ENCODE measurements around the gene PARG. TPM values are rescaled to one million over a fixed set of nuclear protein-coding genes. Genes with fewer than 3 reads are reported as not detected.
"Not testable (repeated sequence)": the region's sequence is repeated elsewhere in the genome, so short reads cannot be mapped to it uniquely, and the experiment has no call there.

Gene PARG
- total and polyA plus RNA-seq, 4 donors, result 4.5 to 16.9 (median 9.0) TPM

DNA sequence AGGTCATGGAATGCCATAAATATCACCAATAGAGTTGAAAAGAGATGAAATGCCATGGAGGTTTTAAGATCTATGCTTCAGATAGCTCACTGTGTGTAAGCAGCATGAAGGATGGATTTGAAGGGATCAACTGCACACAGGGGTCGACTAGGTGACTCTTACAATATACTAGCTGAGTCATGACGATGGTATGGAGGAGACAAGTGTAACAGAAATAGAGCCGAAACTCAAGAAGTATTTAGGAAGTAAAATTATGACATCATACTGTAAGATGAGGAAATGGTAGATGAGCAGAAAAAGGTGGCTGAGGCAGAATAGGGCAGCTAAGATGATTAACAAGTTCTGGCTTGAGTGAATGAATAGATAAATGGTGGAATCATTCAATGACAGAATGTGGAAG, 38.0 kb downstream of the PARG start:
- not testable (repeated sequence) for H3K4me3 ChIP-seq (ENCODE audit: low read depth in 1 of 3, low read length in 3 of 3); H3K4me1 ChIP-seq (ENCODE audit: control insufficient read depth in 4 of 4, insufficient read depth in 4 of 4, low read length in 3 of 4); H3K9me3 ChIP-seq (ENCODE audit: control insufficient read depth in 4 of 4, low read length in 3 of 4); H3K36me3 ChIP-seq (ENCODE audit: control insufficient read depth in 4 of 4, insufficient read depth in 3 of 4, low read depth in 1 of 4, low read length in 3 of 4); H3K27ac ChIP-seq (ENCODE audit: low read depth in 1 of 2, low read length in 2 of 2); H3K27me3 ChIP-seq (ENCODE audit: control insufficient read depth in 4 of 4, insufficient read depth in 4 of 4, low read length in 3 of 4); H3K9ac ChIP-seq (ENCODE audit: low read depth in 1 of 2, low read length in 2 of 2); DNase-seq (ENCODE audit: low spot score)
- WGBS, result 93% methylated on average over 3 of the region's 3 CpGs

DNA sequence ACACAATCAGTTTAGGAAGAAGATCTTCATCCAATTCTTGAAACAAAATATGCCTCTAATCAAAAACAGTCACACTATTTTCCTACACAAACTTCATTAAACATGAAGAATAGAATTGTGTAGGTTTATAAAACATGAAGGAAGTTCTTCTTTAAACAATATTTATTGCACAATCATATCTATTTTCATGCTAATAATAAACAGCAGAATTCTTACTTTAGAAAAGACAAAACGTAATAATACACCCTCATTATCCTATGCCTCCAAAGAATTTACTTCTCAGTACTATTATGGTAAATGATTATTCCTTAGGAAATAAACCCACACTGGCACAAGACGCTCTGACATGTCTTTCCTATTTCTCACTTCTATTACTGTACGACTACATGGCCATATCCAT, 41.4 kb downstream of the PARG start:
- H3K27ac ChIP-seq (ENCODE audit: low read depth in 1 of 2, low read length in 2 of 2); H3K4me3 ChIP-seq (ENCODE audit: low read depth in 1 of 3, low read length in 3 of 3); H3K4me1 ChIP-seq (ENCODE audit: control insufficient read depth in 4 of 4, insufficient read depth in 4 of 4, low read length in 3 of 4); H3K36me3 ChIP-seq (ENCODE audit: control insufficient read depth in 4 of 4, insufficient read depth in 3 of 4, low read depth in 1 of 4, low read length in 3 of 4); H3K9me3 ChIP-seq (ENCODE audit: control insufficient read depth in 4 of 4, low read length in 3 of 4); H3K27me3 ChIP-seq (ENCODE audit: control insufficient read depth in 4 of 4, insufficient read depth in 4 of 4, low read length in 3 of 4); H3K9ac ChIP-seq (ENCODE audit: low read depth in 1 of 2, low read length in 2 of 2); DNase-seq (ENCODE audit: low spot score): not testable (repeated sequence)
- 90% methylated on average over 2 of the region's 3 CpGs for WGBS

DNA sequence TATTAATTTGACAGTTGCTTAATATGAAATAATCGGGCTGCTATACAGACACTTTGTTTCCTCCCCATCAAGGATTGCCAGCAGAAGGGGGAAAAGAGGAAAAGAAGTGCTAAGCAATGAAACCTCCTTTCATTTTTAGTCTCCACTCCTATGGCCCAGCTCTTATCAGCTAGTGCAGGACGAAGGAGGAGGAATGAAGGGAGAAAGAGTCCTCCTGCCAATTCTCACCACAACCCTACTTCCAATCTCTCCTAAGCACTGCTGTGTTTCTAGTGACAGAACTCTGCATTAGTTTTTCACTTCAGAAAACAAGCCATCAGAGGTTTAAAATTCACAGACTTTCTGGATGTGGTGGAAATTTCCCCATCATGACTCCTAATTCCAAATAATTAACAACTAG, 41.8 kb downstream of the PARG start:
- not testable (repeated sequence) for H3K27me3 ChIP-seq (ENCODE audit: control insufficient read depth in 4 of 4, insufficient read depth in 4 of 4, low read length in 3 of 4); H3K36me3 ChIP-seq (ENCODE audit: control insufficient read depth in 4 of 4, insufficient read depth in 3 of 4, low read depth in 1 of 4, low read length in 3 of 4); H3K4me3 ChIP-seq (ENCODE audit: low read depth in 1 of 3, low read length in 3 of 3); H3K9me3 ChIP-seq (ENCODE audit: control insufficient read depth in 4 of 4, low read length in 3 of 4); H3K4me1 ChIP-seq (ENCODE audit: control insufficient read depth in 4 of 4, insufficient read depth in 4 of 4, low read length in 3 of 4); H3K27ac ChIP-seq (ENCODE audit: low read depth in 1 of 2, low read length in 2 of 2); DNase-seq (ENCODE audit: low spot score); H3K9ac ChIP-seq (ENCODE audit: low read depth in 1 of 2, low read length in 2 of 2)
- 100% methylated on average over 1 of the region's 2 CpGs for WGBS

GRCh38 chr10:49890025-49890424, 51.8 kb downstream of the PARG start:
- H3K9me3 ChIP-seq (ENCODE audit: control insufficient read depth in 4 of 4, low read length in 3 of 4); H3K27me3 ChIP-seq (ENCODE audit: control insufficient read depth in 4 of 4, insufficient read depth in 4 of 4, low read length in 3 of 4); H3K27ac ChIP-seq (ENCODE audit: low read depth in 1 of 2, low read length in 2 of 2); H3K36me3 ChIP-seq (ENCODE audit: control insufficient read depth in 4 of 4, insufficient read depth in 3 of 4, low read depth in 1 of 4, low read length in 3 of 4); H3K4me3 ChIP-seq (ENCODE audit: low read depth in 1 of 3, low read length in 3 of 3); H3K4me1 ChIP-seq (ENCODE audit: control insufficient read depth in 4 of 4, insufficient read depth in 4 of 4, low read length in 3 of 4); DNase-seq (ENCODE audit: low spot score); H3K9ac ChIP-seq (ENCODE audit: low read depth in 1 of 2, low read length in 2 of 2): not testable (repeated sequence)
- TF ChIP-seq RAD21 (IDR thresholded peaks at IDR 0.05), result peak; percentile 44 to 46
- WGBS, result 75% methylated on average over 5 of the region's 5 CpGs

DNA sequence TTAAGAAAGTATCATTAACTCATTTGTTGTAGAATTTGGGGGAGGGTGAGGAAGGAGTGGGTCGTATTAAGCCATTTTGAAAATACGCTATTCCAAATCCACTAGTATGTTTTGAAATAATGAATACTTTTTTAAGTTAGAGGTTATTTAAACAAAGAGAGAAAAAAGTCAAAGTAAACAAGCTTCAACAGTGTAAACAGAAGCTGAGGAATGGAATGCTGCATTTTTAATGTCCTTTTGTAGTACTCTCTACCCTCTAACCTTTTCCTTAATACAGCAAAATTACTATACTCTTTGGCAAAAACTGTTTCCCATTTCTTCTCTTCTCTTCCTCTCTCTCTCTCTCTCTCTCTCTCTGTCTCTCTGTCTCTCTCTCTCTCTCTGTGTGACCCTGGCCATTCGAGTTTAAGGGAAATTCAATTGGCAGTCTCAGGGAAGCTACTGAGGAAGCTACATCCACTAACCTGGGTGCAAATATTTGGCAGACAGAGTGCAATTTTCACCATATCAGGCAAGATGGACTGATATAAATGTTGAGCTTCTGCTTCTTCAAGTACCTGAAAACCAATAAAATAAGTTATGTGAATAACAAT, 57.0 kb downstream of the PARG start:
- not testable (repeated sequence) for H3K4me3 ChIP-seq (ENCODE audit: low read depth in 1 of 3, low read length in 3 of 3)
- WGBS, result 33% methylated on average over 1 of the region's 3 CpGs

DNA sequence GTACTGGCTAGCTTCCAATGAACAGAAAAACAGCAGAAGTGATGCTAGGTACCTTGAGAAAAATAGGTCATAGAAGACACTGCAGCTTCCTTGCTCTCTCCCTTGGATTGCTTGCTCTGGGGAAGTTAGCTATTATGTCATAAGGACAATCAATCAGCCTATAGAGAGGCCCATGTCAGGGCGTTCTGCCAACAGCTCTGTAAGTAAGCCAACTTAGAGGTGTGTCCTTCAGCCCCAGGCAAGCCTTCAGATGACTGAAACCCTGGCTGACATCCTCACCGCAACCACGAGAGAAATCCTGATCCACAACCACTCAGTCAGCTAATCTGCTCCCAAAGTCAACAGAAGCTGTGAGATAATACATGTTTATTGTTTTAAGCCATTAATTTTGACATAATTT, 58.0 kb downstream of the PARG start:
- 85% methylated on average over 1 of the region's 3 CpGs for WGBS
- H3K9me3 ChIP-seq (ENCODE audit: control insufficient read depth in 4 of 4, low read length in 3 of 4); H3K9ac ChIP-seq (ENCODE audit: low read depth in 1 of 2, low read length in 2 of 2); DNase-seq (ENCODE audit: low spot score); H3K36me3 ChIP-seq (ENCODE audit: control insufficient read depth in 4 of 4, insufficient read depth in 3 of 4, low read depth in 1 of 4, low read length in 3 of 4); H3K4me3 ChIP-seq (ENCODE audit: low read depth in 1 of 3, low read length in 3 of 3); H3K27me3 ChIP-seq (ENCODE audit: control insufficient read depth in 4 of 4, insufficient read depth in 4 of 4, low read length in 3 of 4); H3K4me1 ChIP-seq (ENCODE audit: control insufficient read depth in 4 of 4, insufficient read depth in 4 of 4, low read length in 3 of 4); H3K27ac ChIP-seq (ENCODE audit: low read depth in 1 of 2, low read length in 2 of 2): not testable (repeated sequence)

More for the DNA sequence above, 57.0 kb downstream of the PARG start:
- not testable (repeated sequence) for H3K4me1 ChIP-seq (ENCODE audit: control insufficient read depth in 4 of 4, insufficient read depth in 4 of 4, low read length in 3 of 4); H3K36me3 ChIP-seq (ENCODE audit: control insufficient read depth in 4 of 4, insufficient read depth in 3 of 4, low read depth in 1 of 4, low read length in 3 of 4); H3K27ac ChIP-seq (ENCODE audit: low read depth in 1 of 2, low read length in 2 of 2); H3K9ac ChIP-seq (ENCODE audit: low read depth in 1 of 2, low read length in 2 of 2); H3K9me3 ChIP-seq (ENCODE audit: control insufficient read depth in 4 of 4, low read length in 3 of 4); H3K27me3 ChIP-seq (ENCODE audit: control insufficient read depth in 4 of 4, insufficient read depth in 4 of 4, low read length in 3 of 4); DNase-seq (ENCODE audit: low spot score)

DNA sequence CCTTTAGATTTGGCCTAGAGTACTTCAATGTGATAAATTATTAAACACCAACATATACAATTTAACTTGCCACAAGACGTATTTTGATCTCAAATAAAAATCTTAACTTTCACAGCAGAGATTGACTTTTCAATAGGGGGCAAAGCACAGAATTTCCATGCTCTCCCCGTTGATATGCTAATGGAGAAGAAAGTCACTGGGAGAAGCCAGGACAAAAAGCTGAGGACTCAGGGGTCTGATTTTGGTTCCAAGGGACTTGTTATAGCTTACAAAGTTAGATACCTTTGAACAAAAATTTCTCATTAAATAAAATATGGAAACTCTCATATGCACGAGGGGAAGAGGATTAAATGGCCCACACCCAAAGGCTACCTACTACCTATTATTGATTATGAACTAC, 59.5 kb downstream of the PARG start:
- WGBS, result 94% methylated on average over 3 of the region's 3 CpGs
- H3K4me1 ChIP-seq (ENCODE audit: control insufficient read depth in 4 of 4, insufficient read depth in 4 of 4, low read length in 3 of 4), result not testable (repeated sequence)

DNA sequence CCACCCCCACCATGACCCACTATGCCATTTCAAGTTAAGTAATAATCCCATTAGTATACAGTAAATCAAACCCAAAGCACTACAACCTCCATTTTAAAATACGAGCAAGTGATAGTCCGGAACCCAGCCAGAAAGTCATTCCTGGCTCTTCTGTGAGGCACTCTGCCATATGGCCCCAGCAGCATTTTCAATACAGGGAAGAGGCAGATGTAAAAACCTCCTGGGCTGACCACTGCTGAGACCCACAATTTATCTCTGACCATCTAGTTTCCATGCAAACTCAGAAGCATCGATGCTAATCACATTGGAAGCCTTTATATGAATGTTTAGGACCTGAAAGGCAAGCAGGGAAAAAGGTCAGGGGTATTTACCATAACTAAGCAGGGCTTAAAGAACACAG, 69.1 kb downstream of the PARG start:
- not testable (repeated sequence) for H3K27me3 ChIP-seq (ENCODE audit: control insufficient read depth in 4 of 4, insufficient read depth in 4 of 4, low read length in 3 of 4); DNase-seq (ENCODE audit: low spot score)
- no CpG with 5 or more reads among the region's 3 CpGs for WGBS

More for the DNA sequence above, 59.5 kb downstream of the PARG start:
- H3K36me3 ChIP-seq (ENCODE audit: control insufficient read depth in 4 of 4, insufficient read depth in 3 of 4, low read depth in 1 of 4, low read length in 3 of 4); H3K27ac ChIP-seq (ENCODE audit: low read depth in 1 of 2, low read length in 2 of 2); DNase-seq (ENCODE audit: low spot score); H3K9ac ChIP-seq (ENCODE audit: low read depth in 1 of 2, low read length in 2 of 2); H3K27me3 ChIP-seq (ENCODE audit: control insufficient read depth in 4 of 4, insufficient read depth in 4 of 4, low read length in 3 of 4); H3K4me3 ChIP-seq (ENCODE audit: low read depth in 1 of 3, low read length in 3 of 3); H3K9me3 ChIP-seq (ENCODE audit: control insufficient read depth in 4 of 4, low read length in 3 of 4): not testable (repeated sequence)

DNA sequence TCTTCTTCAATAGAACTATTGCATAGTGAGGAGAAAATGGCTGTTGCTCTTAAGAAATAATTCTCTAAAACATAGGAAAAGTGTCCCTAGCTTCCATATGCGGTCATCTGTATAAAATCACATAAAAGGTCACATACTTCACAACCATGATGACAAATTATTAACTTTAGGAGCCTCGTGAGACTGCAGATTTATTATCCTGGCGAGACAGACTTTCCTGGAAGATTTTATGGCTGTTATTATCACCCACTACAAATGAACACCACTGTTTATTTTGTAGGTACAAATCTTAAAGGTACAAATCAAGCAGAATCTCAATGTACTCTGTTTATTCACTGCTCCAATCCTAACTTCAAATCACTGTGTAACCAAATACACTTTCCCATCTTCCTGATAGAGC, 70.4 kb downstream of the PARG start:
- not testable (repeated sequence) for H3K36me3 ChIP-seq (ENCODE audit: control insufficient read depth in 4 of 4, insufficient read depth in 3 of 4, low read depth in 1 of 4, low read length in 3 of 4); H3K4me3 ChIP-seq (ENCODE audit: low read depth in 1 of 3, low read length in 3 of 3); H3K9me3 ChIP-seq (ENCODE audit: control insufficient read depth in 4 of 4, low read length in 3 of 4); DNase-seq (ENCODE audit: low spot score); H3K9ac ChIP-seq (ENCODE audit: low read depth in 1 of 2, low read length in 2 of 2); H3K4me1 ChIP-seq (ENCODE audit: control insufficient read depth in 4 of 4, insufficient read depth in 4 of 4, low read length in 3 of 4); H3K27ac ChIP-seq (ENCODE audit: low read depth in 1 of 2, low read length in 2 of 2); H3K27me3 ChIP-seq (ENCODE audit: control insufficient read depth in 4 of 4, insufficient read depth in 4 of 4, low read length in 3 of 4)
- WGBS, result no CpG with 5 or more reads among the region's 3 CpGs

More for the DNA sequence above, 69.1 kb downstream of the PARG start:
- H3K27ac ChIP-seq (ENCODE audit: low read depth in 1 of 2, low read length in 2 of 2); H3K9me3 ChIP-seq (ENCODE audit: control insufficient read depth in 4 of 4, low read length in 3 of 4); H3K9ac ChIP-seq (ENCODE audit: low read depth in 1 of 2, low read length in 2 of 2); H3K36me3 ChIP-seq (ENCODE audit: control insufficient read depth in 4 of 4, insufficient read depth in 3 of 4, low read depth in 1 of 4, low read length in 3 of 4); H3K4me3 ChIP-seq (ENCODE audit: low read depth in 1 of 3, low read length in 3 of 3); H3K4me1 ChIP-seq (ENCODE audit: control insufficient read depth in 4 of 4, insufficient read depth in 4 of 4, low read length in 3 of 4): not testable (repeated sequence)
